ENCODE data around the gene SNRPD3.
"Not testable (repeated sequence)": the region's sequence is repeated elsewhere in the genome, so short reads cannot be mapped to it uniquely, and the experiment has no call there.

DNA sequence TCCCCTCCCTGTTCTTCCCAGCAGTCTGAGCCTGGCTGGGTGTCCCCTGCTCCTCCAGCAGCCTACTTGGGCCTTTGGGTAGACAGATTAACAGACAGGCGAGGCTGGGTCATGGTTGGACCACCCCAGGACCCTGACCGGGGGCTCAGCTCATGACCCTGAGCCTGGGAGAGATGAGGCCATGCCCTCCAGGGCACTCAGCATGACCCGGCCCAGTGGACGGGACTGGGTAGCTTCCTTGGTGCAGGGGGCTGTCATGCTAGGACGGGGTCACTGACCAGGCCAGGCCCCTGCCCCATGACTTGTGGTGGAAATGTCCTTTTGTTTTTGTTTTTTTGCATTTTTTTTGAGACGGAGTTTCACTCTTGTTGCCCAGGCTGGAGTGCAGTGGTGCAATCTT is 52.5 kb downstream of the SNRPD3 start:
- TF ChIP-seq, protein P1, sequence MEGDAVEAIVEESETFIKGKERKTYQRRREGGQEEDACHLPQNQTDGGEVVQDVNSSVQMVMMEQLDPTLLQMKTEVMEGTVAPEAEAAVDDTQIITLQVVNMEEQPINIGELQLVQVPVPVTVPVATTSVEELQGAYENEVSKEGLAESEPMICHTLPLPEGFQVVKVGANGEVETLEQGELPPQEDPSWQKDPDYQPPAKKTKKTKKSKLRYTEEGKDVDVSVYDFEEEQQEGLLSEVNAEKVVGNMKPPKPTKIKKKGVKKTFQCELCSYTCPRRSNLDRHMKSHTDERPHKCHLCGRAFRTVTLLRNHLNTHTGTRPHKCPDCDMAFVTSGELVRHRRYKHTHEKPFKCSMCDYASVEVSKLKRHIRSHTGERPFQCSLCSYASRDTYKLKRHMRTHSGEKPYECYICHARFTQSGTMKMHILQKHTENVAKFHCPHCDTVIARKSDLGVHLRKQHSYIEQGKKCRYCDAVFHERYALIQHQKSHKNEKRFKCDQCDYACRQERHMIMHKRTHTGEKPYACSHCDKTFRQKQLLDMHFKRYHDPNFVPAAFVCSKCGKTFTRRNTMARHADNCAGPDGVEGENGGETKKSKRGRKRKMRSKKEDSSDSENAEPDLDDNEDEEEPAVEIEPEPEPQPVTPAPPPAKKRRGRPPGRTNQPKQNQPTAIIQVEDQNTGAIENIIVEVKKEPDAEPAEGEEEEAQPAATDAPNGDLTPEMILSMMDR (IDR thresholded peaks at IDR 0.05): not testable (repeated sequence)
- TF ChIP-seq POLR2A, POLR2AphosphoS5, EP300 (IDR thresholded peaks at IDR 0.05): not testable (repeated sequence)

Data from stomach (tissue), 4 donors.